DOHH2 (cell line): Measurements from ENCODE around the gene EHD4.

Experiments used
- EZH2phosphoT487 ChIP-seq: fragments of 200-600 bp; sonication (generic); IDR thresholded peaks from 2 replicates; pipeline ENCODE4 v1.6.1; 2017; ENCODE audit warnings: borderline replicate concordance, mild to moderate bottlenecking, antibody characterized with exemption, low read length, moderate library complexity, mixed read lengths
- TF ChIP-seq, protein P1 (sequence below): fragments of 200-600 bp; sonication (generic); IDR thresholded peaks from one replicate; pipeline ENCODE4 v1.5.1; 2014; ENCODE audit warnings: antibody characterized with exemption, mild to moderate bottlenecking, low read depth, low read length; ENCODE audit not compliant: poor library complexity, severe bottlenecking

DNA sequence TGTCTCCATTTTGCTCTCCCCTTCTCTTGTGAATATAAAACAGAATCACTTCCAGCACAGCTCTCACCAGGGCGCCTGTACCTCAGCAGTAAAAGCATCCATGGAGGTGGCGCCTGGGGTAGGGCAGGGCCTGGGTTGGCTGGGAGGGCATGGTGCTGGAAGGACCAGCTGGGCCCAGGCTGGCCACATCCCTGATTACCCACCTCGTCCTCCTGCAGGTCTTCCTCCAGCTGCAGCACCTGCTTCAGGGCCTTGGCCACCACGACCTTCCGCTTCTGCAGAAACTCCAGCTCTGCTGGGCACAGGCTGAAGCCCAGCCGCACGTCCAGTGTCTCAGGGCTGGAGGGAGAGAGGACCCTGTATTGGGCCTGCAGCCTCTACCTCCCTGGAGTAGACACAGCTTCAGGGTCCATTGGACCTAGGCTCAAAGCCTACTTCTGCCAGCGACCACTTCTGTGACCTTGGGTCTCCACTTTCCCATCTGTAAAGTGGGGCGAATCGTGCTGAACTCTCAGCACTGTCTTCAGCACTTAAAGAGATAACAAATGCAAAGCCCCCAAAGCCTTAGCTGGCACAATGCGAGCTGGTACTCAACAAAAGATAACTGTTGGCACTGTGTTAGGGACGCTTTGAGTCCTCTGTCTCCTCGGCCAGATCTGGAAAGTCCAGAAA, 24.7 kb upstream of the EHD4 start:
- TF ChIP-seq, protein P1, sequence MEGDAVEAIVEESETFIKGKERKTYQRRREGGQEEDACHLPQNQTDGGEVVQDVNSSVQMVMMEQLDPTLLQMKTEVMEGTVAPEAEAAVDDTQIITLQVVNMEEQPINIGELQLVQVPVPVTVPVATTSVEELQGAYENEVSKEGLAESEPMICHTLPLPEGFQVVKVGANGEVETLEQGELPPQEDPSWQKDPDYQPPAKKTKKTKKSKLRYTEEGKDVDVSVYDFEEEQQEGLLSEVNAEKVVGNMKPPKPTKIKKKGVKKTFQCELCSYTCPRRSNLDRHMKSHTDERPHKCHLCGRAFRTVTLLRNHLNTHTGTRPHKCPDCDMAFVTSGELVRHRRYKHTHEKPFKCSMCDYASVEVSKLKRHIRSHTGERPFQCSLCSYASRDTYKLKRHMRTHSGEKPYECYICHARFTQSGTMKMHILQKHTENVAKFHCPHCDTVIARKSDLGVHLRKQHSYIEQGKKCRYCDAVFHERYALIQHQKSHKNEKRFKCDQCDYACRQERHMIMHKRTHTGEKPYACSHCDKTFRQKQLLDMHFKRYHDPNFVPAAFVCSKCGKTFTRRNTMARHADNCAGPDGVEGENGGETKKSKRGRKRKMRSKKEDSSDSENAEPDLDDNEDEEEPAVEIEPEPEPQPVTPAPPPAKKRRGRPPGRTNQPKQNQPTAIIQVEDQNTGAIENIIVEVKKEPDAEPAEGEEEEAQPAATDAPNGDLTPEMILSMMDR = no peak
- TF ChIP-seq EZH2phosphoT487 = no peak
